GF-D8 (cell line): Measurements from ENCODE around the gene SAFB.

Source experiments
- DNase-seq: peaks from one replicate; lab custom pipeline; 2025; lab: John Stamatoyannopoulos, UW

SAFB gene

GRCh38 chr19:5622465-5623396 lies at the start of gene SAFB, which contains the start of gene SAFB2:
TSS of gene SAFB (plus strand) at chr19:5623083. CDS start at chr19:5623206, 123 bp downstream.
TSS of gene SAFB2 (minus strand) at chr19:5622776. CDS start at chr19:5622715, 61 bp downstream.
- peak; percentile 96 for DNase-seq

GRCh38 chr19:5575590-5575989 lies 47.3 kb upstream of the SAFB start:
- no peak for DNase-seq

- no peak for DNase-seq
These were observed 44.6 kb upstream of the SAFB start for GRCh38 chr19:5578097-5578846.

GRCh38 chr19:5579286-5579685 lies 43.6 kb upstream of the SAFB start:
- DNase-seq = no peak

GRCh38 chr19:5579697-5580096 lies 43.2 kb upstream of the SAFB start:
- no peak for DNase-seq

- peak; percentile 4 for DNase-seq
These were observed 42.7 kb upstream of the SAFB start for GRCh38 chr19:5580161-5580571.

GRCh38 chr19:5585461-5586299 lies 37.2 kb upstream of the SAFB start:
- no peak for DNase-seq

- DNase-seq = no peak
These were observed 36.4 kb upstream of the SAFB start for GRCh38 chr19:5586300-5587070.

GRCh38 chr19:5587071-5587455 lies 35.8 kb upstream of the SAFB start:
- DNase-seq = no peak

GRCh38 chr19:5587661-5588060 lies 35.2 kb upstream of the SAFB start:
- no peak for DNase-seq

- no peak for DNase-seq
These were observed 34.4 kb upstream of the SAFB start for GRCh38 chr19:5588441-5588840.

- DNase-seq = no peak
These were observed 33.8 kb upstream of the SAFB start for GRCh38 chr19:5588906-5589676.

GRCh38 chr19:5590151-5590864 lies 32.6 kb upstream of the SAFB start:
- no peak for DNase-seq

GRCh38 chr19:5590865-5591154 lies 32.1 kb upstream of the SAFB start:
- DNase-seq = no peak

GRCh38 chr19:5591476-5591875 lies 31.4 kb upstream of the SAFB start:
- DNase-seq = no peak

- DNase-seq = no peak
These were observed 30.1 kb upstream of the SAFB start for GRCh38 chr19:5592531-5593342.

GRCh38 chr19:5593343-5594255 lies 29.3 kb upstream of the SAFB start:
- no peak for DNase-seq

- DNase-seq = no peak
These were observed 28.3 kb upstream of the SAFB start for GRCh38 chr19:5594521-5594950.
